Subcutaneous abdominal adipose tissue (tissue), 5 donors: ENCODE data around the gene FBXL17.

Experiments used
- H3K27ac ChIP-seq: one replicate; pipeline ENCODE4 v1.7.0; 2013; ENCODE audit warnings: low read depth, mild to moderate bottlenecking, inconsistent platforms, low read length, moderate library complexity
- H3K27me3 ChIP-seq, 5 donors: one replicate each; pipeline ENCODE4 v1.7.0; 2013; ENCODE audit warnings: low read length in 5 of 5, inconsistent platforms in 1 of 5; ENCODE audit not compliant: control insufficient read depth in 5 of 5, insufficient read depth in 4 of 5
- H3K36me3 ChIP-seq, 5 donors: one replicate each; pipeline ENCODE4 v1.7.0; 2013; ENCODE audit warnings: low read length in 5 of 5; ENCODE audit not compliant: control insufficient read depth in 5 of 5, insufficient read depth in 5 of 5
- H3K4me1 ChIP-seq, 5 donors: one replicate each; pipeline ENCODE4 v1.7.0; 2013; ENCODE audit warnings: low read length in 5 of 5, mild to moderate bottlenecking in 3 of 5, moderate library complexity in 1 of 5; ENCODE audit not compliant: control insufficient read depth in 5 of 5, insufficient read depth in 5 of 5
- H3K4me3 ChIP-seq, 5 donors: one replicate each; pipeline ENCODE4 v1.7.0; 2013; ENCODE audit warnings: low read length in 5 of 5, low read depth in 1 of 5
- H3K9ac ChIP-seq, 5 donors: one replicate each; pipeline ENCODE4 v1.7.0; 2013; ENCODE audit warnings: low read length in 5 of 5, mild to moderate bottlenecking in 4 of 5, moderate library complexity in 3 of 5
- H3K9me3 ChIP-seq, 5 donors: one replicate each; pipeline ENCODE4 v1.7.0; 2013; ENCODE audit warnings: low read length in 5 of 5; ENCODE audit not compliant: control insufficient read depth in 5 of 5
- donor health status: healthy.
- donor health status: healthy.
- donor health status: healthy.
- donor health status: healthy.
- donor health status: healthy.

FBXL17 gene

GRCh38 chr5:107930891-107931290, 451.0 kb downstream of the FBXL17 start:
- H3K4me1 ChIP-seq = no peaks in the 10 kb centered on the region
- no peaks in the 10 kb centered on the region for H3K9me3 ChIP-seq
- no peaks in the 10 kb centered on the region for H3K27me3 ChIP-seq
- no peak overlapping the region for H3K4me3 ChIP-seq
- no peak overlapping the region for H3K27ac ChIP-seq
- H3K9ac ChIP-seq = no peak overlapping the region
- no peaks in the 10 kb centered on the region for H3K36me3 ChIP-seq

DNA sequence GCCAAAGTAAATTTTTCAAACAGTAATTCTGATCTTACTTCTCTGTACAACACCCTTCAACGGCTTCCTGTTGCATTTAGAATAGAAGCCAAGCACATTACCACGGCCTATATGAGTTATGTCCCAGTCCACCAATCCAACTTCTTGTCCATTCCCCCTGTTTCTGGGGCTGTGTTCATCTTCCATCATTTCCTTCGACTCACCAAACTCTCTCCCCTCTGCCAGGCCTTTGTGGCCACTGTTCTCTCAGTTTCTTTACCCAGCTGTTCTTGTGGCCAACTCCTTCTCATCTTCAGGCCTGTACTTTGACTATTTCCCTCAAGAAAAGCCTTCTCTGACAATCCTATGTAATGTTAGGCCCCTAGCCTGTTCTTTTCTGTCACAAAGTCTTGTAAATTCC, 451.8 kb downstream of the FBXL17 start:
- Histone ChIP-seq H3K27ac (no peak overlapping the region), H3K4me3 (no peak overlapping the region), H3K9me3 (no peaks in the 10 kb centered on the region), H3K36me3 (no peaks in the 10 kb centered on the region), H3K27me3 (no peaks in the 10 kb centered on the region), H3K9ac (no peak overlapping the region), H3K4me1 (no peaks in the 10 kb centered on the region)

GRCh38 chr5:107929080-107929479, 452.8 kb downstream of the FBXL17 start:
- no peak overlapping the region for H3K4me3 ChIP-seq
- no peaks in the 10 kb centered on the region for H3K36me3 ChIP-seq
- no peak overlapping the region for H3K27ac ChIP-seq
- no peaks in the 10 kb centered on the region for H3K4me1 ChIP-seq
- H3K9ac ChIP-seq = no peak overlapping the region
- H3K27me3 ChIP-seq = no peaks in the 10 kb centered on the region
- H3K9me3 ChIP-seq = no peaks in the 10 kb centered on the region

DNA sequence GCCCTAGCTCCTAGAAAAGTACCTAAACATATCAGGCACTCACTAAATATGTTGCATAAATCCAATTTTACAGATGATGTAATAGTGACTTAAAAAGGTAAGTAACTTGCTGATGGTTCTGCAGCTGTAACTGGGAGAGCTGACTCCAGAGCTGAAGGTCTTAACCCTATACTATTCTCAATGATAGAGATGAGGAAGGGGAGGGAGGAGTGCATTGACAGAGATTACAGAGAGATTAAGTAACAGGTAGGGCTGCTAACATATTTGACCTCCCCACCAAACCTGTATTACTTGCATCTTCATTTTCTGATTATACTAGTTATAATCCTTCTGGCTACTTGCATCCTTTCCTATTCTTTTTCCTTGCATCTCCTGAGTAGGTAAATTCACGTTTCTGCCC, 455.8 kb downstream of the FBXL17 start:
- Histone ChIP-seq H3K27ac (no peak overlapping the region), H3K9ac (no peak overlapping the region), H3K27me3 (no peaks in the 10 kb centered on the region), H3K4me1 (no peaks in the 10 kb centered on the region), H3K9me3 (no peaks in the 10 kb centered on the region), H3K4me3 (no peak overlapping the region), H3K36me3 (no peaks in the 10 kb centered on the region)

GRCh38 chr5:107925200-107925599, 456.7 kb downstream of the FBXL17 start:
- H3K4me3 ChIP-seq = no peak overlapping the region
- no peak overlapping the region for H3K9ac ChIP-seq
- H3K27me3 ChIP-seq = no peaks in the 10 kb centered on the region
- no peaks in the 10 kb centered on the region for H3K36me3 ChIP-seq
- no peak overlapping the region for H3K27ac ChIP-seq
- H3K4me1 ChIP-seq = no peaks in the 10 kb centered on the region
- no peaks in the 10 kb centered on the region for H3K9me3 ChIP-seq

GRCh38 chr5:107919969-107920368, 461.9 kb downstream of the FBXL17 start:
- Histone ChIP-seq H3K36me3 (no peaks in the 10 kb centered on the region), H3K27ac (no peak overlapping the region), H3K27me3 (no peaks in the 10 kb centered on the region), H3K9ac (no peak overlapping the region), H3K9me3 (no peaks in the 10 kb centered on the region), H3K4me1 (peaks cover 0 to 3% (median 0%) of the 10 kb centered on the region in 5 donors), H3K4me3 (no peak overlapping the region)

- Histone ChIP-seq H3K9me3 (no peaks in the 10 kb centered on the region), H3K9ac (no peak overlapping the region), H3K36me3 (no peaks in the 10 kb centered on the region), H3K4me1 (peaks cover 0 to 3% (median 0%) of the 10 kb centered on the region in 5 donors), H3K27ac (no peak overlapping the region), H3K27me3 (no peaks in the 10 kb centered on the region), H3K4me3 (no peak overlapping the region)
Measured at GRCh38 chr5:107919361-107919760, 462.5 kb downstream of the FBXL17 start.

DNA sequence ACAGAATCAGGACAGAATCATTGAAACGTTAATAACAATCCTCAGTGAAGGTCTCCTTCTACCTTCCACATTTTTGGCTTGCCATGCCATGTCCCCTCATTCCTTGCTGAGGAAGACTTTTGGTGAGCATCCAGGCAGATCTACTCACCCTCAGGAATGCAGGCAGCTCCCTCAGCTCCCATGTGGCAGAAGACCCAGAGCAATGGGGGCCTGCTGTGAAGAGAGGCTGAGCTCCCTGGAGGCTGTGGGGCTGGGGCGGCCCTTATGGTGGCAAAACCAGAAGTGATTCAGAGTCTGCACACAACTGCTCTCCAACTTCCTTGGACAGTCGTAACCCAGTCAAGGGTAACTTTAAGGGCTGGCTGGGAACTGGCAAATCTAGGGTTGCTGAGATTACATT, 463.9 kb downstream of the FBXL17 start:
- H3K4me3 ChIP-seq = no peak overlapping the region
- no peak overlapping the region for H3K27ac ChIP-seq
- H3K4me1 ChIP-seq = peaks cover 0 to 11% (median 0%) of the 10 kb centered on the region in 5 donors
- no peaks in the 10 kb centered on the region for H3K36me3 ChIP-seq
- H3K27me3 ChIP-seq = no peaks in the 10 kb centered on the region
- no peak overlapping the region for H3K9ac ChIP-seq
- H3K9me3 ChIP-seq = no peaks in the 10 kb centered on the region

DNA sequence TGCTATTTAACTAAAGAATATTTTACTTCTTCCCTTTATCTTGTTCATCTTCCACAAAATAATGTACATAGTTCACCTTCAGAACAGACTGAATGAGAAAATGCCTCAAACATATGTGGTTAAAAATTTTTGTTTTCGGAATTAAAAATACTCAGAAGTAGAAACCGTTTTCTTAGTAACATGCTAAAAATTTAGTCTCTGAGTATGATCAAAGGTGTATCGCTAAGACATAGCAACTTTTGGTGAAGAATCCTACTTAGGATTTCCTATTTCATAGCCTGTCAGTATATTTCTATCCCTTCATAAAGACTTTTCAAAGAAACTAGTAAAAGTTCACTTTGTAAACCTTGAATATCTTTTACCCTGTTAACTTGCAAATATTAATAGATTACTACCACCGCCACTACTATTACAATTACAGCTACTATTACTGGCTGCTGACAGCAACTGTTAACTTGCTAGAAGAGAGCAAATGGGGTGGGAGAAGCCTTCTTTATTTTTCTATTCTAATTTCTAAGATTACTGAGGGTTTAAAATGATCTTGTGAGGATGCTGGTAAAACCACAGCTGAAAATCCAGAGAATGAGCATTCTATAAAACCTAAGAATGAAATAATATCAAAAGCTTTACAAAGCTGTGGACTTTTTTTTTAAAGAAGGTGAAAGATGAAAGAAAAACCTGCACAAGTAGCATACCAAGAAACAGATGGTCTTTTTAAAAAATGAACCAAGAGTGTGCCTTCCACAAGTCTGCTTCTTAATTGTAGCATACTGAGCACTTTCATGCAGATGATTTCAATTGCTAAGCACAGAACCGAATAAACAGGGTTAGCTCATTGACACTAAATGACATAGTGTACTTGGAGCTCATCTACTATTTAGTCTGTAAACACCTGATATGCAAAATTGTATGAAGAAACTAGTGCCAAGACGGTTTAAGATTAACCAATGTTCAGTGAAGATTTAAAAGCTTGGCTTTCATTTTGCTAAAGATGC, 464.9 kb downstream of the FBXL17 start:
- no peaks in the 10 kb centered on the region for H3K9me3 ChIP-seq
- H3K27me3 ChIP-seq = no peaks in the 10 kb centered on the region
- no peak overlapping the region for H3K9ac ChIP-seq
- no peaks in the 10 kb centered on the region for H3K36me3 ChIP-seq
- no peak overlapping the region for H3K4me3 ChIP-seq
- no peak overlapping the region for H3K27ac ChIP-seq
- H3K4me1 ChIP-seq = peaks cover 0 to 13% (median 0%) of the 10 kb centered on the region in 5 donors

DNA sequence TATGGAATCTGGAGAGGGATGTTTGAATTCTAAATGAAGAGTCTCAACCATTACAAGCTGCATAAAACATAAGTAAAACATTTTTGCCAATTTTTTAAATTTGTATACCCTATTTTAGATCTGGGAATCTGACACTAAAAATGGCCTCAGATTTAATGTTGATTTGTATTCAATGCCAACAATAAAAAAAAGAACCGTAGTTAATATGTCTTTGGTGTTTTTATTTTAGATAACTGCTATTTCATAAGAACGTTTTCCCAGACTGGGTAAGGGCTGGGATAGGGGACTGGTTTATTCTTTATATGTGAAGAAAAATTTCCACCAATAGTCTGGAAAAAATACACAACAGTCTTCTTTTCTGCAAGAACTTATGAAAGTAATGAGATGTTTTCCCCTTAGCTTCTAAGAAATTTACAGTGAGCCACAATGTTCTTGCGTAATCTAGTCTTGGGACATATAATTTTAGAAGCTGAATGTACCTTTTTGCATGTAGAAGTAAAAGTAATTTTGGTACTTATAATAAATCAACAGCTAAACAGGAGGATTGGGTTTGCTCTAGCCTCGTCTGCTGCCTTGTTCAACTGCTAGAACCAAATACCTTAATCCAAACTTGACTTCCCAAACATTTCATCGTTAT, 466.6 kb downstream of the FBXL17 start:
- H3K27me3 ChIP-seq = no peaks in the 10 kb centered on the region
- H3K36me3 ChIP-seq = no peaks in the 10 kb centered on the region
- no peaks in the 10 kb centered on the region for H3K9me3 ChIP-seq
- peaks cover 0 to 13% (median 0%) of the 10 kb centered on the region in 5 donors for H3K4me1 ChIP-seq
- no peak overlapping the region for H3K27ac ChIP-seq
- no peak overlapping the region for H3K9ac ChIP-seq
- no peak overlapping the region for H3K4me3 ChIP-seq
